ENCODE measurements around the gene ACSBG1.

Gene ACSBG1

GRCh38 chr15:78178064-78178463, 56.3 kb downstream of the ACSBG1 start:
- TF ChIP-seq CTCF (IDR thresholded peaks at IDR 0.05; ENCODE audit: insufficient read depth, low read depth, low read length, missing control alignments): no peak
- no peak for DNase-seq (ENCODE audit: low read depth)
- H3K4me3 ChIP-seq (ENCODE audit: low read length): no peak overlapping the region

- TF ChIP-seq CTCF (IDR thresholded peaks at IDR 0.05; ENCODE audit: insufficient read depth, low read depth, low read length, missing control alignments): peak; percentile 77
- no peak overlapping the region for H3K4me3 ChIP-seq (ENCODE audit: low read length)
- DNase-seq (ENCODE audit: low read depth): peak; percentile 39
Observed at GRCh38 chr15:78177447-78177873, 56.9 kb downstream of the ACSBG1 start.

GRCh38 chr15:78175330-78175729, 59.0 kb downstream of the ACSBG1 start:
- H3K4me3 ChIP-seq (ENCODE audit: low read length): no peak overlapping the region
- no peak for TF ChIP-seq CTCF (IDR thresholded peaks at IDR 0.05; ENCODE audit: insufficient read depth, low read depth, low read length, missing control alignments)
- DNase-seq (ENCODE audit: low read depth): no peak

DNA sequence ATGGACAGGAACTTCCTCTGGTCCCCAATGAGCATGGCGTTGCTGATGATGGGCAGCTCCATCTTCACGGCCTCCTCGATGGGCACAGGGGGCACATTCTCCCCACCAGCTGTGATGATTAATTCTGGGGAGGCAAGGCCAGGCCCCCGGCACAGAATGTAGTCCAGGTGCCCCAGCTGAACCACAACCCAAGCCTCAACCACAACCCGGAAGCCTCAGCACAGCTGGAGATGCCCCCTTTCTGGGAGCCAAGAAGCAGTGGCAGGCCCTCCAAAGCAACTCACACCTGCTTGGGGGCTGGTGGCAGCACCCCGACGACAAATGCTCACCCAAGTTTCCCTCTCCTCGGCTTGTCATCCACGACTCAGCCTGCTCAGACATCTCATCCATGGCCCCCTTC, 60.0 kb downstream of the ACSBG1 start:
- DNase-seq (ENCODE audit: low read depth): no peak
- TF ChIP-seq CTCF (IDR thresholded peaks at IDR 0.05; ENCODE audit: insufficient read depth, low read depth, low read length, missing control alignments): no peak

DNA sequence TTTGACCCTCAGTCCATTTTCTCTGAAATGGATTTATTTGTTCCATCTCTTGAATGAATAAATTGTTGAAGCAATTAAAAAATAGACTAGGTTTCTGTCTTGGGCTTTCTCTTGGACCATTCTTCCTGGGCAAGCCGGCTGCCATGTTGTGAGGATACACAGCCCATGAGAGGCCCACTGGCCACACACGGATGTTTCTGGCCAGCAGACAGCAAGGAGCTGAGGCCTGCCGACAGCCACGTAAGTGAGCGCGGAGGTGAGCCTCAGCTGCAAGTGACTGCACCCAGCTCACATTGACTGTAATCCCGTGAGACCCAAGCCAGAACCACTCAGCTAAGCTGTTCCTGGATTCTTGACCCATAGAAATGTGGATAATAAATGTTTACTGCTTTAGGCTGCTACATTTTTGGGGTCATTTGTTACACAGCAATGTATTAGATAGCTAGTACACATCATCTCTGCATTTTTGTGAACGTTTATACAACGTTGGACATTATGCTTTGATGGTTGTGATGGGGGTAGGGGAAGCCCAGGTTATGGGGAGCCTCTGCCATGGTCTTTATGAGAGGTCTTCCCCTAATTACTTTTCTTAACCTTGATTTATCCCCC, 62.4 kb downstream of the ACSBG1 start:
- no peak overlapping the region for H3K4me3 ChIP-seq (ENCODE audit: low read length)
- no peak for DNase-seq (ENCODE audit: low read depth)
- TF ChIP-seq CTCF (IDR thresholded peaks at IDR 0.05; ENCODE audit: insufficient read depth, low read depth, low read length, missing control alignments): no peak

More for the DNA sequence above, 60.0 kb downstream of the ACSBG1 start:
- no peak overlapping the region for H3K4me3 ChIP-seq (ENCODE audit: low read length)

DNA sequence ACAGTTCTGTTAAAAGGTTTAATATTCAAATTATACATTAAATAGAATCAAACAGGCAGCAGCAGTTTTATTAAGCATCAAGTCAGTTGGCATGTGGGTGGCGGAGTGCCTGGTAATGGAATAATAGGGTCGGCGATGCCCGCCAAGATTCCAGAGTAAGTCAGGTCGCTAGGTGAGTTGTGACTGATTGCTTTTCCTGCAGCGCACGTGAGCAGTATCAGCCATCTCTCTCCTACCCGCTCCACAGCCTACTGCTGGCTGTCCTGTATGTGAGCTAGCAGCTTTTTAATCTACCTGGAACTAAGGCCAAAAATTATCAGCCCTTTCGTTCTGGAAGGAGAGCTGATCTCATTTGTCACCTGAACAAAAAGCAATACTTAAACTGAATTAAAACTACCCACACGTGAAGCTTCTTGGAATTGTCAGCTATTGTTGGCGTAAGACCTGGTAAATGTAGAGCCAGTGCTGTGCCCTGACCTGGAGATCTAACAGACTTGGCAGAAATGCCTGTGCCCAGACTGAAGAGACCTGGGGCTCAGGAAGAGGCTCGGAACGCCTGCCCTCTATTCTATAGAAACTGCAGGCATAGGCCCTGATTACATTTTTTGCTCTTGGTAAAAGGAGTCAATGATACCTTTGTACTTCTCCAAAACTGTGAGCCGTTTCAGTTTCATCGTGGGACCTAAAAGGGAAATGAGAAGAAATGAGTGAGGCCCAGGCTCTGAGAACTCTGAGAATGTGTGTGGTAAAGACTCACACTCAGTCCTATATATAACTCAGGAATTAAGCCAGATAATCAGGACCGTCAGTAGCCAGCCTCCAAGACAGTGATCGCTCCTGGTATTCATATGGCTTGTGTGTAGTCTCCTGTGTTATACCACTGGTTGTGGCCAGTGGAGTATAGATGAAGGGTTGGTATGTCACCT, 63.3 kb downstream of the ACSBG1 start:
- no peak for TF ChIP-seq CTCF (IDR thresholded peaks at IDR 0.05; ENCODE audit: insufficient read depth, low read depth, low read length, missing control alignments)
- no peak for DNase-seq (ENCODE audit: low read depth)
- no peak overlapping the region for H3K4me3 ChIP-seq (ENCODE audit: low read length)
